Osteocyte (in vitro differentiated cells): Measurements from ENCODE around the gene MANEAL. TPM values are rescaled to one million over a fixed set of nuclear protein-coding genes. Genes with fewer than 3 reads are reported as not detected.

Source experiments
- DNase-seq: peaks from one replicate; pipeline ENCODE4 v3.0.0; 2021; ENCODE audit warnings: mixed read lengths; ENCODE audit not compliant: unreplicated experiment; ENCODE audit errors: extremely low spot score
- H3K27ac Mint-ChIP-seq: one replicate; pipeline ENCODE4 v1.8.0; 2021; ENCODE audit warnings: mild to moderate bottlenecking, mixed read lengths; ENCODE audit not compliant: unreplicated experiment
- H3K27me3 Mint-ChIP-seq: one replicate; pipeline ENCODE4 v1.8.0; 2021; ENCODE audit warnings: mixed read lengths; ENCODE audit not compliant: unreplicated experiment
- H3K36me3 Mint-ChIP-seq: one replicate; pipeline ENCODE4 v1.8.0; 2021; ENCODE audit warnings: mixed read lengths; ENCODE audit not compliant: unreplicated experiment
- H3K4me1 Mint-ChIP-seq: one replicate; pipeline ENCODE4 v1.8.0; 2021; ENCODE audit warnings: mixed read lengths; ENCODE audit not compliant: unreplicated experiment
- H3K4me3 Mint-ChIP-seq: one replicate; pipeline ENCODE4 v1.8.0; 2021; ENCODE audit warnings: mild to moderate bottlenecking, moderate library complexity, mixed read lengths; ENCODE audit not compliant: unreplicated experiment
- H3K9me3 Mint-ChIP-seq: one replicate; pipeline ENCODE4 v1.8.0; 2021; ENCODE audit warnings: mixed read lengths; ENCODE audit not compliant: unreplicated experiment
- CTCF ChIP-seq: fragments of 200-600 bp; sonication (generic); IDR thresholded peaks from 2 replicates; pipeline ENCODE4 v1.5.0; 2021; ENCODE audit warnings: antibody characterized with exemption, mild to moderate bottlenecking, moderate library complexity
- total RNA-seq: library from RNA; stranded (reverse); gene quantifications from 2 replicates; pipeline ENCODE4 v1.2.1, GENCODE V29; 2021

The MANEAL gene
- total RNA-seq, 1 donor from 2014 or later: 5.2 TPM

GRCh38 chr1:37849480-37849879, 55.8 kb downstream of the MANEAL start:
- peaks cover 16% of the 10 kb centered on the region for H3K36me3 Mint-ChIP-seq
- DNase-seq: no peak
- H3K4me1 Mint-ChIP-seq: peaks cover 9% of the 10 kb centered on the region
- no peaks in the 10 kb centered on the region for H3K27me3 Mint-ChIP-seq
- H3K27ac Mint-ChIP-seq: no peak overlapping the region
- no peaks in the 10 kb centered on the region for H3K9me3 Mint-ChIP-seq
- no peak overlapping the region for H3K4me3 Mint-ChIP-seq
- TF ChIP-seq CTCF: no peak

- H3K27ac Mint-ChIP-seq: no peak overlapping the region
- no peaks in the 10 kb centered on the region for H3K9me3 Mint-ChIP-seq
- no peak for DNase-seq
- TF ChIP-seq CTCF: no peak
- H3K4me1 Mint-ChIP-seq: peaks cover 14% of the 10 kb centered on the region
- no peak overlapping the region for H3K4me3 Mint-ChIP-seq
- peaks cover 10% of the 10 kb centered on the region for H3K36me3 Mint-ChIP-seq
- no peaks in the 10 kb centered on the region for H3K27me3 Mint-ChIP-seq
These were observed 56.8 kb downstream of the MANEAL start for GRCh38 chr1:37850352-37850955.

Other genes starting within 250 kb of the MANEAL start
- 16.1 and 22.4 TPM in 2 replicates for gene SNIP1, start 239.6 kb upstream of the MANEAL start, total RNA-seq
- gene DNALI1, start 236.9 kb upstream of the MANEAL start, total RNA-seq: 9.4 and 10.5 TPM in 2 replicates
- gene GNL2, start 197.9 kb upstream of the MANEAL start, total RNA-seq: 49.2 and 52.3 TPM in 2 replicates
- gene RSPO1, start 159.0 kb upstream of the MANEAL start, total RNA-seq: not detected in 2 replicates
- gene CDCA8, start 101.3 kb upstream of the MANEAL start, total RNA-seq: 7.6 and 7.7 TPM in 2 replicates
- gene EPHA10, start 28.7 kb upstream of the MANEAL start, total RNA-seq: not detected in 2 replicates
- gene C1orf122, start 13.9 kb downstream of the MANEAL start, total RNA-seq: 55.0 and 57.0 TPM in 2 replicates
- 12.7 and 14.3 TPM in 2 replicates for gene YRDC, start 14.4 kb downstream of the MANEAL start, total RNA-seq
- gene MTF1, start 65.7 kb downstream of the MANEAL start, total RNA-seq: 14.3 and 16.9 TPM in 2 replicates
- gene INPP5B, start 153.2 kb downstream of the MANEAL start, total RNA-seq: 36.2 and 36.5 TPM in 2 replicates
- 51.4 and 55.3 TPM in 2 replicates for gene SF3A3, start 196.2 kb downstream of the MANEAL start, total RNA-seq
- 39.1 and 40.4 TPM in 2 replicates for gene FHL3, start 211.7 kb downstream of the MANEAL start, total RNA-seq
- 32.6 and 34.4 TPM in 2 replicates for gene UTP11, start 218.9 kb downstream of the MANEAL start, total RNA-seq